NCI-H2227 (cell line): Measurements from ENCODE around the gene CST7.
"Not testable (repeated sequence)": the region's sequence is repeated elsewhere in the genome, so short reads cannot be mapped to it uniquely, and the experiment has no call there.

Experiments
- DNase-seq: peaks from one replicate; lab custom pipeline; 2025; ENCODE audit not compliant: unreplicated experiment; lab: John Stamatoyannopoulos, UW

The CST7 gene, protein sequence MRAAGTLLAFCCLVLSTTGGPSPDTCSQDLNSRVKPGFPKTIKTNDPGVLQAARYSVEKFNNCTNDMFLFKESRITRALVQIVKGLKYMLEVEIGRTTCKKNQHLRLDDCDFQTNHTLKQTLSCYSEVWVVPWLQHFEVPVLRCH

DNA sequence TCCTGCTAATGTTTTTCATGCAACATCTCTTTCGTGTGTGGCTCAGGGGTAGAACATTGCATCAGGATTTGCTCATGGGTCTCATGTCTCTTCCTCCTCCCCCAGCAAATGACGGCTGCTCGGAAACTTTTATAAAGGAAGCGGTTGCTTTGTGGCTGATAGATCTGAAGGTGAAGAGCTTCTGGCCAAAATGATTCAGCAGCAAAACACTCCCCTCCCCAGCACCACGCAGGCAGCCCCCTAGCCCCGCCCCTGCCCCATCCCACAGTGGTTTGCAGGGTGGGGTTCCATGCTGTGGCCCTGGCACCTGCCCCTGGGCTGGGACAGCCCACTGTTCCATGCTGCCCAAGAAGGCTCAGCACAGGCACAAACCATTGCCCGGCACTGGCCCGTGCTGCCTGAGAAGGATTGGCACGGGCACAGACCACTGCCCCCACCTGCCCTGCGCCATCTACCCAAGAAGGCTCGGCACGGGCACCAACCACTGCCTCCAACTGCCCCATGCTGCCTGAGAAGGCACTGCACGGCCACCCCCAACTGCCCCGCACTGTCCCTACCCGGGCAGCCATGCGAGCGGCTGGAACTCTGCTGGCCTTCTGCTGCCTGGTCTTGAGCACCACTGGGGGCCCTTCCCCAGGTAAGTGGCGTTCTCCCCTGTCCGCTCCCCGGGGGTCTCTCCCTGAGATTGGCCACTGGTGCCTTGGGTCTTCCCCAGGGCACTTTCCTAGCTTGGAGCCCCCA lies at the start of gene CST7:
Gene CST7 (plus strand): TSS at position 331 of the 741 bp plus-strand sequence. CDS start 237 bp downstream, at position 568.
- DNase-seq = no peak

DNA sequence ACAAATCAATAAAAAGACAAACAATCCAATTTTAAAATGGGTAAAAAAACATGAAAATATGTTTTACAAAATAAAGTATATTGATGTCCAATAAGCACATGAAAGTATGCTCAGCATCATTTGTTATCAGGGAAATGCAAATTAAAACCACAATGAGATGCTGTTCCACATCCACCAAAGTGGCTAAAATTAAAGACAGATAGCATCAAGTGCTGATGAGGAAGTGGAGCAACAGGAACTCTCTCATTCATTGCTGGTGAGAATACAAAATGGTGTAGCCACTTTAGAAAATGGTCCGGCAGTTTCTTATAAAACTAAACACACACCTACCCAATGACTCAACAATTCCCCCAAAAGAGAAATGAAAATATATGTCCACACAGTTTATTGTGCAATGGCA lies 42.3 kb upstream of the CST7 start:
- DNase-seq = no peak

DNA sequence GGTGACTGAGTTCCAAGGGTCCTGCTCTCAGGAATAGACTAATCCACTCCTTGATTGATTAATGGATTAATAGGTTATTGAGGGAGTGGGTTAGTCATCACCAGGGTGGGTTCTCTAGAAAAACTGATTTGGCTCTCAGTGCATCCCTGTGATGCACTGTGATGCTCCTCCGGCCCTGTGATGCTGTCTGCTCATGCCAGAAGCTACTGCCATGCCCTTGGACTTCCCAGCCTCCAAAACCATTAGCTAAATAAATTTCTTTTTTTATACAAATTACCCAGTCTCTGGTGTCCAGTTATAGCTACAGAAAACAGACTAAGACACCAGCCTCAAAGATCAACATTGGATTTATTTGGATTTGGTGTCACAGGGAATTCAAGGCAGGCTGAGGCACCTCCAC lies 40.4 kb upstream of the CST7 start:
- DNase-seq = no peak

DNA sequence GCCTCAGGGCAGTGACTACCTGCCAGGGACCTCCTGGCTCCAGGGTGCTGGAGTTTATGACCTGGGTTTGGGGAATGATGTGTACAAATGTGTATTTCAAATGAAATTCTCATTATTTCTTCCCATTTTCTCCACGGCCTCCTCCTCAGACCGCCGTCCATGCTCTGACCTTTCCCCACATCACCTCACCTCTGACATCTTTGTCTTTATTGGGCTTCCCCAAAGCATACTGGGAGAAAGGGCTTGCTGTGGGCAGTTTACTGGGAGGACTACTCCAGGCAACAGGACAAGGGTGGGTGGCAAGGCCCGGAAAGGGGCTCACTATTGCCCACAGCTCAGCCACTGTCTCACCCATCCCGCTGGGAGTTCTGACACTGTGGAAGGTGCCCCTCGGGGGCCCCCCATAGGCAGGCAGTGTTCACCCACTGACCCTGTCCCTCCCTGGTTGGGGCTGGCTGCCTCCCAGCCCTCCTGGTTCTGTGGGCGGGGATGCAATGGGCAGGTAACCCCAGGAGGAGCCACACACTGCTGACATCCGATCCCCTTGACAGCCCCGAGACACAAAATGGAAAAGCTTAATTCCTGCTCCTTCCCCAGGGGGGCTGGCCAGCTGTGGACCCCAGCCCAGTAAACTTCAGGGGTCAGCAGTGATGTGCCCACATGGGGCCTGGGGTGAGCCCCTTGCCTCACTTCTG lies 39.8 kb upstream of the CST7 start:
- DNase-seq = no peak

DNA sequence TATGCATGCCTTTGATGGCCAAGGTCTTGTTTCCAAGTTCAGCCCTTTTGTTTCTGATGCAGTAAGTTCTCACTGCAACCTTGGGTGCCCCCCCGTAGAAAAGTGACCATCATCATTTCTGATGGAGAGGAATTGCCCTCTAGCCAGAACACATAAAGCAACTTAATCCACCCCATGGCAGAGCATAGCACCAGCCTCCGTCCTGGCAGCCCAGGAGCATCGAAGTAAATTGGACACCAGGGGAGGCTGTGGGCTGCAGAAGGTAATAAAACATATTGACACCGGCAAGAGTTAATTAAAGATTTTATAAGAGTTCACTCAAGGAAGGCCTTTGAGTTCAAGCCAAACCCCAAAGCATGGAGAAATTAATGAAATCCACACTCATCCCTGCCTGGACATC lies 39.2 kb upstream of the CST7 start:
- no peak for DNase-seq

DNA sequence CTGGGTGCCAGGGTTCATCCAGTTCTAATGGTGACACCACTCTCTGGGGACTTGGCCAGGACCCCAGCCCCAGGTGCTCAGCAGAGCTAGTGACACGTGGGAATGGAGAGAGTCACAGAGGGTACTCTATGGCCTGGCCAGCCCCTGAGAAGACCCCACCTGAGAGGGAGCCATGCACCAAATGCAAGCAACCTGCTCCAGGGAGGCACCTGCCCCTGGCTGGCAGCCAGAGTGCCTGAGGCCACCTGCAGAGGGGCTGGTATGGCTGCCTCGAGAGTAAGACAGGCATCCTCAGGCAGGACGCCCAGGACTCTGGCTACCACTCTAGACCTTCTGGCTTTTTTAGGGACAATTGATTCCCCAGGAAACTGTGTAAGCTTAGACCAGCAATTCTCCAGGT lies 38.6 kb upstream of the CST7 start:
- no peak for DNase-seq

DNA sequence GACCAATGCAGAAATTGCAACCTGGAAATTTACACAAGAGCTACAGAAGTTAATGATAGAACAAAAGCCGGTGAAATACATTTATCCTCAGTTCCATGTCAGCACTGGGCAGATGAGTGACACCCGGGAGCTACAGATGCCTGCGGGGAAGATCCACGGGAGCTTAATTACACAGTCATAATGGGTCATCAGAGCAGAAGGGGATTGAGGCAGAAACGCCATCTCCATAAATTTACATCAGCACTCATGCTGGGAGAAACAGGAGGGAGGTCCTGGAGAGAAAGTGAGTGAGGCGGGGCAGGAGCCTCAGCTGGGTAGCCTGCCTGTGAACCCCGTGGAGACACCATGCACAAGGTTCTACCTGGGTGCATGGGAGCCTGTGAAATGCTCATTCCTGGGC lies 37.6 kb upstream of the CST7 start:
- no peak for DNase-seq

DNA sequence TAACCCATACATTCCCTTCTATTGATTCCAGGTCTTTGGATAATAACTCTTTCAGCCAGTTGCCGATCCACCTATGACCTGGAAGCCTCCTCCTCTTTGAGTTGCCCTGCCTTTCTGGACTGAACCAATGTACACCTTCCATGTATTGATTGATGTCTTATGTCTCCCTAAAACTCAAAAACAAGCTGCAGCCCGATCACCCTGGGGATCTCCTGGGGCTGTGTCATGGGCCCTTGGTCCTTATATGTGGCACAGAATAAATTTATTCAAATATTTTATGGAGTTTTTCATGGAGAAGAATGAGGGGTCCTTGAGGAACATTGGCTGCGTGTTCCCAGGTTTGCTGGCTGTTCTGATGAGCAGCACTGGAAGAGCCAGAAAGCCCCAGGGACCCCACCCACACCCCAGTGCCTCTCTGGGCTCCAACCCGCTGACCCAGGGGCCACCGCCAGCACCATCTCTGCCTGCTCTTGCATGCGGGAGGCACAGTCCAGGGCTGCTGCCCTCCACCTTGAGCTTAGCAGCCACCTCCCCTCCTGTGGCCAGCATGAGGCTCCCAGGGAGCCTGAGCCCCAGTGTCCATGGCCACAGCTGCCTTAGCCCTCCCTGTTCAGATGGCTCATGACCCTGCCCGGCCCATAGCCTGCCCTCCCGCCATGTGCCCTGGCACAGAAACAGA lies 36.5 kb upstream of the CST7 start:
- no peak for DNase-seq

DNA sequence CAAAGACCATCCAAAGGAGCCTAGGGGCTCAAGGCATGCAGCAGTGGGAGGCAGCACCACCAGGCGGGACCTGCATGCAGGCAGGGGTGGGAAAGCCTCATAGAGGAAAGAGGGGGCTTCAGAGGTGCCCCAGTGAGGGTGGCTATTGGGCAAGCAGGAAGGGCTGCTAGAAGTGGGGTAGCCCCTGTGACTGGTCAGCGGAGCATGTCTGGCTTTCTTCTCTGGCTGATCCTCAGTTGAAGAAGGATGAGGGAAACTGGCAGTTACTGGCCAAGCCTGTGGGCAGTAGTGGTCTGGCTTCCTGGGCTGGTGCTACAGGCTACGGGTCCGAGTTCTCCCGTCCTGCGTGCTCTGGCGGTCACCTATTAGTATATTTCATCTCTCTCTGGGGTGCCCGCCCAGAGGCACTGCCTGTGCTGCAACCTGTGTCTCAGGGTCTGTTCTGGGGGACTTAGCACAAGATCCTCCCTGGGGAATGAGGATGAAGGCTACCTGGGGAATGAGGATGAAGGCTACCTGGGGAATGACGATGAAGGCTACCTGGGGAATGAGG lies 35.9 kb upstream of the CST7 start:
- DNase-seq = no peak

DNA sequence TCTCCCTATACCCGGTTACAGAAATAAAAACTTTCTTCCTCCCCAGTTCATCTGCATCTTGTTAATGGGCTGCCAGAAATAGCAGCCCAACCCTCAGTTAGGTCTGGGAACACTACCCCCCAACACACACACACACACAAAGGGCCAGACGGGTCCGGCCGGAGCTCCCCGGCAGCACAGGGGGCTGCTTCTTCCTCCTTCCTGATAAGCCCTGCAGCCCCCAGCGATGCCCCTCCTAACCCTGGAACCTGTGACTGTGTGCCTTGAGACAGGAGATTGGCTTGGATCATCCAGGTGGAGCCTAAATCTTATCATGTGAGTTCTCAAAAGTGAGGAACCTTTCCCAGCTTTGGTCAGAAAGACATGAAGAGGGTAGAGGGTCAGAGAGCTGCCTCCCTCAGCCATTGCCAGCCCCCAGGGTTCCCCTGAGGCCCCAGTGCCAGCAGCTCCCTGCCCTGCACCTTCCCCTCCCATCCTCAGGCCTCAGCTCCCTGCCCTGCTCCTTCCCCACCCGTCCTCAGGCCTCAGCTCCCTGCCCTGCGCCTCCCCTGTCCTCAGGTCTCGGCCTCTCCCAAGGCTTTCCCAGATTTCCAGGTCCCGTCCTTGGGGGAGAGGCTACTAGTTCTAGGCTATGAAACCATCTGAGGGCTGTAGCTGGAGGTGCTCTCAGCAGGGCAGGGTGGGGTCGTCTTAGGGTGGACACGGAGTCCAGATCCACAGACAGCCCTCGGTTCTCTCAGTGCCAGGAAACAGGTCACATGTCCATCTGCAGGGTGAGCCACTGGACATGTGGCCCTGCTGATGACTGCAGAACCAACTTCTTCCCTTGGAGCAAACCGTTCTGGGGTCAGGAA lies 34.5 kb upstream of the CST7 start:
- no peak for DNase-seq

DNA sequence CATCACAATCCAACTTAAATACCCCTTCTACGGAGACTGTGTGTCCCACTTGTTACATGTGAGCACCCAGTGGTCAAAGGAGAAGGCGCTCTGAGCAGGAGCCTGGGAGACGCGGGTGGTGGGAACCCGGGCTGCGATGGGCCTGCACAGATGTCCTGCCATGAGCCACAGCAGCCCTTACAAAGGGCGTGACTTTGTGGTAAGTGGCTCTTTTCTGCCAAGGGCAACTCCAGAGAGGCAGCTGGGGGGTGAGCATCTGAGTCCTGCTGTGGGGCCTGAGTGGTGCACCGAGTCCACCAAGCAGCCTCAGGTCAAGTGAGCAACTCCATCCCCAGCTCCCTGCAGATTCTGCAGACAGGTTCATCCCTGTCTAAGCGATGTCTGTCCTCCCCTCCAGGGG lies 33.6 kb upstream of the CST7 start:
- no peak for DNase-seq

DNA sequence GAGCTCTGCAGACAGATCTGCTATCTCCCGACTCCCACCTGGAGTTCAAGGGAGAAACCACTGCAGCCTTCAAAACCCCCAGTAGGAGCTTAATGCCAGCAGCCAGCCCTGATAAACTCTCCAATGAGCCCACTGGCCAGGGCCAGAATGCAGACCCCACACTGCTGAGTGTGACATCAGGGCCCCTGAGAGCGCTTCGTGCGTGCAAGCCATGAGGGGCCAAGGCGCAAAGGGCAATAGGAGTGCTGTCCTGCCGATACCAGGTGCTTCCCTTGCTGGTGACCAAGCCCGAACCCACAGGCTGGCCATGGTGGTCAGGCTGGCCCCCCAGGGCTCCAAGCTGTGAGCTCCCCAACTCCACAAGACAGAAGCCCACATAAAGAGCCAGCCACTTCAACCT lies 33.2 kb upstream of the CST7 start:
- DNase-seq = no peak

DNA sequence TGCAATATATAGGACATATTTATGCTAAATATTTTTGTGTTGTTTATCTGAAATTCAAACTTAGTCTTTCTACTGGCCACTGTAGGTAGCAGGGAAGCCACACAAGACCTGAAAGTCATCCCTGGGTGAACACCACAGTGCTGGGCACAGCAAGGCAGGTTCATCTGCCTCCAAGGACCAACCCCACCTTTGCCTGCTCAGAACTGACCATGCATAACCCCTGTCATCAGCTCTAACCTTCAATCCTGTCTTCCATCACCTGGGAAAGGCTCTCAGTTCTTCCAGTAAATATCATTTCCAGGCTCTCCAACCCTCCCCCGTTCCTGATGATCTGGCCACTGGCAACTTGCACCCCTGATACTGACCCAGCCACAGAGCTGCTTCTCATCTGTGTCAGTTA lies 32.7 kb upstream of the CST7 start:
- DNase-seq = no peak

DNA sequence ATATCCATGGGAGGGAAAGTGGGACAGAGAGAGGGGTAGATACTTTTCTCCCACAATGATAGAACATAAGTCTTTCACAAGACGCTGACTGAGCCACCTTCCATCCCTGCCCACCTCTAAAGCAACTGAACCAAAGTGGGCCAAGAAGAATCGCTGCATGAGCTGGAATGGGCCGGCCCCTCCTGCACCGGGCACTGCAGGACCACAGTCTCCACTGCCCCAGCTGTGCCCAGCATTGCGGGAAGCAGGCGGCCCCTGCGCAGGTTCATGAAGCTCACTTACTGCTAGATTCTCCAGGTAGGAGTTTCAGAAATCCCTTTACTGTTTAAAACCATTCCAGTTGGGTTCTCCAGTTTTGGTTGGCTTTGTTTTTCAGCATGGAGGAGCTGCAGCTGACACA lies 32.0 kb upstream of the CST7 start:
- no peak for DNase-seq

DNA sequence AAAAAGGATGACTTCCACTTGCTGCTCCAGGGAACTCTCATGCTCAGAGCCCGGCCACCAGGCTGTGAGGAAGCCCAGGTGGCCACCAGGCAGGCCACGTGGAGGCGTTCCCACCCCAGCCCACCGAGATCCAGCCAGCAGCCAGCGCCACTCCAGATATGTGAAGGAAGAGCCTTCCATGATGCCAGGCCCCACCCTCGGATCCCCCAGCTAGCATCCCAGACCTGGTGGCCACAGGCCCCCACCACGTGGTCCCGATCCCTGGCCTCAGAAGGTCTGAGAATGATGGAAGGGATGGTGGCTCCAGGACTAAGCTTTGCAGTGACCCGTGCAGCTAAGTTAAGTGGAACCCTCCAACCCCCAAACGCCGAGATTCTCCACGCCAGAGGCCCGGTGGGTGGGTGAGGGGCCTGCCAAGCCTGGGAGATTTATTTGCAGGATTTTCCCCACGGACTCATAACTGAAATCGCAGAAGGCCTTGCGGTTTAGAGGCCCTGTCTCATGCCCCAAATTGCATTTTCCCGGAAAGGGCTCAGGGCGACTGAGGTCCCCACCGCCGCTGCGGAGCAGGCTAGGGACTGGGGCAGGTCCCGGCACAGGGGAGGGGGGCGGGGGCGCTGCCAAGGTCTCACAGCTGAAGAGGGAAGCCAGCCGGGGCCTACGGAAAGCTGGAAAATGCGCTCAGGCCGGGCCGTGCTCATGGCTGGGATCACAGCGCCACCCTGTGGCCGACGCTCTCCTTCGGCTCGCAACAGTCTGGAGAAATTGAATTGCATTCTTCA lies 31.1 kb upstream of the CST7 start:
- DNase-seq = peak; percentile 81

DNA sequence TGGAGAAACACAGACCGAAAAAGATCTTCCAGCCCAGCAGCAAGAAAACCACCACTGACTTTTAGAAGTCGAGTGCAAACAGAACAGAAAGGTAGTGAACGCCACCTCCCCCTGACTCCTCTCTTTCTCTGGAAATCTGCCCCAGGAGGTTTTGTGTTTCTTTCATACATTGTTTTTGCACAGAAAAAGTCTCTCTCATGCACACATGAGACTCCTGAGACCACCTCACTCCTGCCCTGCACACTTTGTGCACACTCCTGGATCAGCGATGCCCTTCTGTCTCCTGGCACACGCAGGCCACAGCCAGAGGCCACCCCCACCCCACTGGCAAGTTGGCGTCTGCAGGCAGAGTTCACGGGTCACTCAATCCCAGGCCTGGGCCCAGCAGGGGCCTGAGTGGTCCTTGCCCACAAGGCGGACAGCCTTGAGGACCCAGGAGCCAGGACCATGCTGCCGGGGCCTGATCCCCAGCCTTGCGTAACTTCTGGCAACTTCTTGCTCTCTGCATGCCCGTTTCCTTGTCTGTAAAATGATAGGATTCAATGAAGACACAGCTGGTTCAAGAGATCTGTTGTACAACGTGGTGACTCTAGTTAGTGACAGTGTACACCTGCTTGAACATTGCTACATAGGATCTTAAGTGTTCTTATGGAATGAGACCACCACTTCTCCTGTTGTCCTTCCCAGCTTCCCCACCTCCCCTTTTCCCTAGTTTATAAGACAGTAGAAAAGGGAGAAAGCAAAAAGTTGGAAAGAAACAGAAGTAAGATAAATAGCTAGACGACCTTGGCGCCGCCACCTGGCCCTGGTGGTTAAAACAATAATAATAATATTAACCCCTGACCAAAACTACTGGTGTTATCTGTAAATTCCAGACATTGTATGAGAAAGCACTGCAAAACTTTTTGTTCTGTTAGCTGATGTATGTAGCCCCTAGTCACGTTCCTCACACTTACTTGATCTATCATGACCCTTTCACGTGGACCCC lies 30.2 kb upstream of the CST7 start:
- DNase-seq = no peak

DNA sequence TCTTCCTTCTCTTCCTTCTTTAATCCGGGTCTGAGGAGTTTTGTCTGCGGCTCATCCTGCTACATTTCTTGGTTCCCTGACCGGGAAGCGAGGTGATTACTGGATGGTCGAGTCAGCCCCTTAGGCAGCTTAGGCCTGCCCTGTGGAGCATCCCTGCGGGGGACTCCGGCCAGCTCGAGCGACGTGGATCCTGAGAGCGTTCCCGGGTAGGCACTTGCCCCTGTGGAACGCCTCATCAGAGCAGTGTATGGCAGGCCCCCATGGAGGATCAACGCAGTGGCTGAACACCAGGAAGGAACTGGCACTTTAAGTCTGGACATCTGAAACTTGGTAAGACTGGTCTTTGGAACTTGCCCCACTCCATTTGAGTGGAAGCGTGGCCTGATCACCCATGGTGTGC lies 29.4 kb upstream of the CST7 start:
- not testable (repeated sequence) for DNase-seq

DNA sequence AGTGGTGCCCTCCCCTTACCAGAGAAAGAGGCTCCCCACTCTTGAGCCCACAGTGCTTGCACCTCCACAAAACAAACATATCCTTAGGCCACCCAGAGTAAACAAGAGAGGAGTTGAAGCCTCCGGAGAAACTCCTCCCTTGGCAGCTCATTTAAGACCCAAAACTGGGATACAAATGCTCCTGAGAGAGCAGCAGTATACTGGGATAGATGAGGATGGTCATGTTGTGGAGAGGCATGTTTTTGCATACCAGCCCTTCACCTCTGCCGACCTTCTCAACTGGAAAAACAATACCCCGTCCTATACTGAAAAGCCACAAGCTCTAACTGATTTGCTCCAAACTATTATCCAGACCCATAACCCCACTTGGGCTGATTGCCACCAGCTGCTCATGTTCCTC lies 28.4 kb upstream of the CST7 start:
- DNase-seq = not testable (repeated sequence)

DNA sequence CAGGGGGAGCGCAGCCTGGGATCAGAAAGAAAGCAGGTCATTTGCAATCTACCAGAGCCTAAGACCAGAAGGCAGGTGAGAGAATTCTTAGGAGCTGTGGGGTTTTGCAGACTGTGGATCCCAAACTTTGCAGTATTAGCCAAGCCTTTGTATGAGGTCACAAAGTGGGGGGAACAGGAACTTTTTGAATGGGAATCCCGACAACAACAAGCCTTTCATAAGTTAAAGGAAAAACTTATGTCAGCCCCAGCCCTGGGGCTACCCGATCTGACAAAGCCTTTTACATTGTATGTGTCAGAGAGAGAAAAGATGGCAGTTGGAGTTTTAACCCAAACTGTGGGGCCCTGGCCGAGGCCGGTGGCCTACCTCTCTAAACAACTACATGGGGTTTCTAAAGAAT lies 19.8 kb upstream of the CST7 start:
- DNase-seq = not testable (repeated sequence)
